Body of pancreas (tissue), 4 donors: Measurements from ENCODE around the gene CDK14. TPM values are rescaled to one million over a fixed set of nuclear protein-coding genes. Genes with fewer than 3 reads are reported as not detected.

Experiments
- ATAC-seq: fragments of 150-250 bp; one replicate; pipeline ENCODE4 v1.9.1; 2016
- DNase-seq, 4 donors: peaks; one replicate each; pipeline ENCODE4 v3.0.0-alpha.2; 2019
- H3K27ac ChIP-seq, 4 donors: fragments of 200-600 bp; sonication (generic); 1 replicate in 3 of 4; 2 replicates in 1 of 4; pipeline versions ENCODE4 v1.5.1 to v1.6.1; 2016 to 2019; ENCODE audit warnings: mild to moderate bottlenecking in 1 of 4, mixed read lengths in 1 of 4, moderate library complexity in 1 of 4
- H3K27me3 ChIP-seq, 2 donors: fragments of 200-600 bp; sonication (generic); one replicate each; pipeline ENCODE4 v1.6.0; 2016; ENCODE audit warnings: mild to moderate bottlenecking in 1 of 2
- H3K36me3 ChIP-seq, 2 donors: fragments of 200-600 bp; sonication (generic); replicated peaks in 1 of 2; 2 replicates each; pipeline ENCODE4 v1.5.1; 2016; ENCODE audit warnings: low read depth in 2 of 2; ENCODE audit not compliant: insufficient read depth in 1 of 2
- H3K4me1 ChIP-seq: fragments of 200-600 bp; sonication (generic); one replicate; pipeline ENCODE4 v1.6.0; 2016
- H3K4me3 ChIP-seq, 2 donors: fragments of 200-600 bp; sonication (generic); 1 replicate in 1 of 2; 2 replicates in 1 of 2; pipeline ENCODE4 v1.5.1; 2016 to 2019
- H3K9me3 ChIP-seq, 3 donors: fragments of 200-600 bp; sonication (generic); 1 replicate in 2 of 3; 2 replicates in 1 of 3; pipeline ENCODE4 v1.5.1; 2016
- CTCF ChIP-seq, 7 experiments: fragments of 450-650 bp in 4 of 7; fragments of 200-600 bp in 3 of 7; sonication (generic) in 3 of 7; IDR thresholded peaks; one replicate each; pipeline ENCODE4 v1.5.1; 2016 to 2019; ENCODE audit warnings: antibody characterized with exemption in 7 of 7
- POLR2A ChIP-seq, 3 donors: fragments of 450-650 bp; IDR thresholded peaks; one replicate each; pipeline ENCODE4 v1.6.1; 2016; ENCODE audit warnings: antibody characterized with exemption in 3 of 3, mild to moderate bottlenecking in 2 of 3
- WGBS, 2 donors: methylation state at CpG; one replicate each; pipeline ENCODE4 v1.1.5; 2017; 5-methylcytosine and 5-hydroxymethylcytosine counted together
- intact Hi-C: fragments of 100-400 bp; cut with DNase I; formaldehyde crosslinking; loops from one replicate; pipeline ENCODE4 v1.15.1; 2023
- total RNA-seq, 2 donors: library from RNA; depleted of rRNA; stranded (reverse); fragments of >200 nt; gene quantifications; one replicate each; pipeline ENCODE4 v1.1.0, GENCODE V29; 2016

The CDK14 gene
- total RNA-seq, 2 donors from 2014 or later, result 21.8 to 35.6 TPM

- no peak for TF ChIP-seq CTCF (IDR thresholded peaks at IDR 0.05)
- no peak for TF ChIP-seq POLR2A (IDR thresholded peaks at IDR 0.05)
- intact Hi-C loops, result no loop called here
- no peaks in the 10 kb centered on the region for H3K27me3 ChIP-seq
- H3K27ac ChIP-seq, result peak overlapping the region in 1 of 4 donors; percentile 9
- H3K9me3 ChIP-seq, result peaks cover 0 to 3% (median 0%) of the 10 kb centered on the region in 3 donors
- no peak for DNase-seq
- H3K4me1 ChIP-seq, result no peaks in the 10 kb centered on the region
- 90 to 95% methylated on average over 2 of the region's 2 CpGs for WGBS, 2 donors
- no peak overlapping the region for H3K4me3 ChIP-seq
- no peaks in the 10 kb centered on the region for H3K36me3 ChIP-seq
- ATAC-seq, result no peak
Measured at GRCh38 chr7:91164506-91164905, 568.4 kb downstream of the CDK14 start.

DNA sequence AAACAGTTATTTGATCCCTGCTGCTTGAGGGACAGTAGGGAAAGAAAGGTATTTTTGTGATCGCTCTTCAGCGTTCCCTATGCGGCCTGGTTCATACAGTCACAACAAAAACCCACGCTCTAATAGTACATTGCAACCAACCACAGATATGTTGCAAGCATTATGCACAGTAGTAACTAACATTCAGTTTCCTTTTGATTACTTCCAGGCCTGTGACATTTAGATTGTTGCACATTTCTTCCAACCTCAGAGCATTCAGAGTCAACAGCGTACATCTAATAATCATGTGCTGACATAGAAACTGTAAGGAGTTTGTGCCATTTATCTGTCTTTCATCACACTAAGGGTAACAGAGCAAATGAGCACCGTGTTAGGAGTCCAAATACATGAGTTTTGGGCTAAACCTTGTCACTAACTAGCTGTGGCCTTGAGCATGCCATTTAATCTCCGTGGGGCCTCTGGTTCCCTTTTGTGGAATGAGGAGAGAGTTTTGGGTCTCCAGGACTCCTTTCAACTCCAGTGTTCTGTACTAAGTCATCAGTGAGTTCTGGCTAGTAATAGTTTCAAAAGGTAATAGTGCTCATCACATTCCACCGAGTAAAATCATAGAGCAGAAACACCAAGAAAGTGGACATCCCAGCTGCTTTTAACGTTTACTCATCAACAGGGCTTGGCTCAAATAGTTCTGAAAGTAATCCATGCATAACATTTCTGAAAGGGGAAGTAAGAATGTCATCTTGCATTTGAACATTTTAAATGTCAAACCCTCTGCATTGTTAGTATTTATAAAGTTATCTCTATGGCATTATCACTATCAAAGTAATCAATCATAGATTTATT is 569.1 kb downstream of the CDK14 start:
- DNase-seq, result peak in 1 of 4 donors; percentile 19
- 65 to 70% methylated on average over 9 of the region's 9 CpGs for WGBS, 2 donors
- H3K9me3 ChIP-seq, result peaks cover 0 to 3% (median 0%) of the 10 kb centered on the region in 3 donors
- peak; percentile 21 for ATAC-seq
- H3K36me3 ChIP-seq, result no peaks in the 10 kb centered on the region
- H3K4me1 ChIP-seq, result no peaks in the 10 kb centered on the region
- peak overlapping the region in 1 of 4 donors; percentile 16 for H3K27ac ChIP-seq
- H3K4me3 ChIP-seq, result no peak overlapping the region
- no peaks in the 10 kb centered on the region for H3K27me3 ChIP-seq
- no peak for TF ChIP-seq CTCF (IDR thresholded peaks at IDR 0.05)
- TF ChIP-seq POLR2A (IDR thresholded peaks at IDR 0.05), result no peak
- intact Hi-C loops, result no loop called here

GRCh38 chr7:91165846-91166230 is 569.7 kb downstream of the CDK14 start:
- no peak for ATAC-seq

GRCh38 chr7:91168871-91169829 is 573.0 kb downstream of the CDK14 start:
- Histone ChIP-seq H3K36me3 (no peaks in the 10 kb centered on the region), H3K27ac (no peak overlapping the region), H3K4me3 (no peak overlapping the region), H3K27me3 (no peaks in the 10 kb centered on the region), H3K4me1 (no peaks in the 10 kb centered on the region), H3K9me3 (peaks cover 0 to 3% (median 0%) of the 10 kb centered on the region in 3 donors)
- WGBS, 2 donors, result 78 to 81% methylated on average over 11 of the region's 11 CpGs
- TF ChIP-seq CTCF (IDR thresholded peaks at IDR 0.05) (no peak), POLR2A (IDR thresholded peaks at IDR 0.05) (no peak)
- ATAC-seq (no peak), DNase-seq (no peak)
- intact Hi-C loops, result no loop called here

More at GRCh38 chr7:91165846-91166230, 569.7 kb downstream of the CDK14 start:
- no peaks in the 10 kb centered on the region for H3K36me3 ChIP-seq
- no peaks in the 10 kb centered on the region for H3K27me3 ChIP-seq
- no peak overlapping the region for H3K27ac ChIP-seq
- TF ChIP-seq POLR2A (IDR thresholded peaks at IDR 0.05) (no peak), CTCF (IDR thresholded peaks at IDR 0.05) (no peak)
- WGBS, 2 donors, result 84 to 87% methylated on average over 1 of the region's 1 CpG
- H3K4me1 ChIP-seq, result no peaks in the 10 kb centered on the region
- intact Hi-C loops, result no loop called here
- H3K9me3 ChIP-seq, result peaks cover 0 to 3% (median 0%) of the 10 kb centered on the region in 3 donors
- DNase-seq, result no peak
- no peak overlapping the region for H3K4me3 ChIP-seq
